Limb (tissue), 2 donors: Measurements from ENCODE around the gene CCDC12.

ENCODE experiments used
- DNase-seq, 2 donors: peaks; one replicate each; pipeline ENCODE4 v3.0.0-alpha.2; 2016; ENCODE audit errors: extremely low spot score in 2 of 2

Gene CCDC12

DNA sequence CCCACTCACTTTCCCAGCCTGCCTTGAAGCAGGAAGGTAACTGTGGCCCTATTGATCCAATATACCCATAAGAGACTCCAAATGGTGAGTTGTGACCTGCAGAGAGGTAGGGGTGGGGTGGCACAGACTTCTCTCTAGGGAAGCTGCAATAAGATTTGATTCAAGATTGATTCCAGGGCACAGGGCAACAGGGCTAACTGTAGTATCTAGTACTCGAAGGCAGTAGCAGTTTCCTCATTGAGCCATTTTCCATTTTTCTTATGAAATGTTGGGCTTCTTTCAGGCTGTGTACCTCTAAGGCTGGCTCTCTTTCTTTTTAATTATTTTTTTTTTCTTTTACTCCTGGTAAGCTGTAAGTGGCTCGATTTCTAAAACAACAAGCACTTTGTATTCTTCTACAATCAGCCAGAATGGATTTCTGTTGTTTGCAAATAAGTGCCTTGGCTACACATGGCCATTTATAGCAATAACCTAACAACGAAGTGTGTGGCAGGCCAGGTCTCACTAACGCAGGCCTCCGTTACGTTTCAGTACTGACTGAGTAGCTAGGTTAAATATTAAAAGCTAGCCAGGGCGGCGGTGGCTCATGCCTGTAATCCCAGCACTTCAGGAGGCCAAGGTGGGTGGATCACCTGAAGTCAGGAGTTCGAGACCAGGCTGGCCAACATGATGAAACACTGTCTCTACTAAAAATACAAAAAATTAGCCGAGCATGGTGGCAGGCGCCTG is 19.3 kb downstream of the CCDC12 start:
- no peak for DNase-seq

DNA sequence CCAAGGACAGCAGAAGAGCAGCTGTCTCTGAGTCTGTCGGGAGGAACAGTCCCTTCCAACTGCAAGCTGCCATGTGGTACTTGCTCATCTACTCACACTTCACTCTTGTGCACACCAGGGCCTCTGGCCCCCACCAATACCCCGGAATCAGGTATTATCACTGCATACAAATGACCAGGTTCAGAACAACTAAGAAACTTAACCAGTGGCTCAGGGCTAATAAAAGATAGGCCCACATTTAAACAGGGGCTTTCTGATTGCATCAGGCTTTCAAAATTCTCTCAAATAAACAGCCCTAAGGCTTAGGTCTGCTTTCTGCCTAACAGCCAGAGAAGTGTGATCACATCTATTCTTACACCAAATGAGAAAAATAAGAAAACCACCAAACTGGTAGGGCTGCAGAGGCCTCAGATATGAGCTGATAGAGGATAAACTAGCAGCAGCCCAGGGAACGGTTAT is 20.7 kb downstream of the CCDC12 start:
- no peak for DNase-seq

DNA sequence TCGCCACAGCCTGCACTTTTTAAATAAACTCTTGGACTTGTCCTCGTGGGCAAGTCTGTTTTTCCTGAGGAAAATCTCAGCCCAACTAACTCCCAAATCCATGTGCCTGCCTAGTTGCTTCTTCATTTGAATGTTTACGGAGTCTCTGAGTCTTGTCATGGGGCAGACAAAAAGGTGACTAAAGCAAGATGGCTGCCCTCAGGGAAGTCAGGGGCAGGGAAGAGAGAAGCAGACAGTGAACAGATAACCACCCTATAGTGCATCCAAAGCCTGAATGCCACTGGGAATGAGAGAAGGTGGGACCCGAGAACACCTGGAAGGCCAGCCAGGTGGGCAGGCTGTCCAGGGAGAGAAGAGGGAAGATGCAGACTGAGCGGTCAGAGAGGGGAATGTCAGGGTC is 21.4 kb downstream of the CCDC12 start:
- no peak for DNase-seq

DNA sequence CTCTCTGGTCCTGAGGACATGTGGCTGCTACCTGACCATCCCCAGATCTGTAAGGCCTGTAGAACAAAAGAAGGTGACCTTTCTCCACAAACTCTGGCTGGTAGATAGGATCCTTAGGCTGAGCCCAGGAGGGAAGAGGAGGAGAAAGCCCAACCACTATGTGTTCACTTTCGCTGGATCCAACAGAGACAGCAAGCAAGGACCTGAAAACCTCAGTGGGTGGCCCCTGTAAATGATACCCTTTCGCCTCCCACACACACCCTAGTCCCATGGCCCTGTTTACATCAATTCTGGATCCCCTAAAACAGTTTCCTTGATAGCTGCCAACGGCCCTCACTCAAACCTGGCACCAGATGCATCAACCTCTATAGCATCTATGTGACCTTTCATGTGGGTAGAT is 22.4 kb downstream of the CCDC12 start:
- no peak for DNase-seq

DNA sequence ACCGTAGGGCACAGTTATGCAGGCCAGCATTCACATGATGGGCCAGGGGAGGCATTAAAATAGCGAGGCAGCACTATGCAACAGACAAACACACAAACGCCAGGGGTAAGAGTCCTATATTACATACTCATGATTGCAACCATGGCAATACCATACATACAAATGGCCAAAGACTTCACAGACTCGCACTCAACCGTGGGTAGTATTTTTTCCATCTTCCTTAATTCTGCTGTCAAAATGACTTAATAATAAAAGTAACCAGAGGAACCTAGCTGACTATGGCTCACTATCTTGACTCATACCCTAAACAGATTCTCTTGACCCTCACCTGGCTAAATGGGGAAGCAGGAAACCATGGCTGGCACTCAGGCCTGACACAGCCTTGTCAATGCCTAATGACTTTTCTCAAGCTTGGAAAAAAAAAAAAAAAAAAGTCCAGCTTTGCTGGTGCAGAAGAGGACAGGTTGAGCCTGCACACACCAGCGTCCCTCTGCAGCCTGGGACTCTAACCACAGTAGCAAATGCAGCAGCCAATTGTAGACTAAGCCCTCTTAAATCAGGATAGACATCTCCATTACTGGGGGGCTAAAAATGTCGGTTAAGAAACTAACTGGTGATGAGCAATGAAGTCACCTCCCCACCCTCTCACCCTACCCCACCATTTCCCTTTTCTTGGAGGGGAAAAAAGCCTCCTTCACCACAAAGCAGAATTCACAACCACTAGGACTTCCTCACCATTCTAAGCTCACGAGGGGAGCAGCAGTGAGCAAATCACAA is 23.1 kb downstream of the CCDC12 start:
- DNase-seq, result no peak

DNA sequence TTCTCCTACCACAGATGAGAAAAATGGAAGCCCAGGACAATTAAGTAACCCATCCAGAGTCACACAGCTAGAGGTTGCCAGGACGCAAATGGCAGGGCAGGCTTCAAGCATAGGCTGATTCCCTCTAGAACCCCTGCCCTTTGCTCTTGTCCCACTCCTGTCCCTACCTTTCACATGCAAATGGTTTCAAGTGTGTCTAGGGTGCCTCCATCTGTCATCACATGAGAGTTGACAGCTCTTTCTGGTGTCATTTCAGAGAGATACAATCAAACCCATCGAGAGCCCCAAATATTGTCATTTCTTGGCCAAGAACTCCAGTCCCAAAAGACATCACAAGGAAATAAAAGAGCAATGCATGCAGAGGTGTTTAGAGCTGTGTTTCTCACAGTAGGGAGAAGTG is 23.7 kb downstream of the CCDC12 start:
- no peak for DNase-seq

DNA sequence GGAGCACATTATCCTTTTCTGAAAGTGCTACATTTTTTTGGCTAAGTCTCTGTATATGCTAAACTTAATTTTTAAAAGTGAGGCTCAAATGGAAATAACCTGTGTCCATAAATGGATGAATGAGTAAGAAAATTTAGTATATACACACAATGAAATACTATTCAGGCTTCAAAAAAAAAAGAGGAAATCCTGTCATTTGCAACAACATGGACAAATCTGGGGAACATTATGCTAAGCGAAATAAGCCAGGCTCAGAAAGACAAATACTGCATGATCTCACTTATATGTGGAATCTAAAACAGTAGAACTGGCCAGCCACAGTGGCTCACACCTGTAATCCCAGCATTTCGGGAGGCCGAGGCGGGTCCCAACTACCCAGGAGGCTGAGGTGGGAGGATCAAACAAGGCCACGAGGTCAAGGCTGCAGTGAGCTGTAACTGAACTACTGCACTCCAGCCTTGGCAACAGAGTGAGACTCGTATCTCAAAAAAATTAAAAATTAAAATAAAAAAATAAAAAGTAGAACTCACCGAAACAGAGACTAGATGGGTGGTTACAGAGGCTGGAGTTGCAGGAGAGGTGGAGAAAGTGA is 25.8 kb downstream of the CCDC12 start:
- DNase-seq, result no peak

DNA sequence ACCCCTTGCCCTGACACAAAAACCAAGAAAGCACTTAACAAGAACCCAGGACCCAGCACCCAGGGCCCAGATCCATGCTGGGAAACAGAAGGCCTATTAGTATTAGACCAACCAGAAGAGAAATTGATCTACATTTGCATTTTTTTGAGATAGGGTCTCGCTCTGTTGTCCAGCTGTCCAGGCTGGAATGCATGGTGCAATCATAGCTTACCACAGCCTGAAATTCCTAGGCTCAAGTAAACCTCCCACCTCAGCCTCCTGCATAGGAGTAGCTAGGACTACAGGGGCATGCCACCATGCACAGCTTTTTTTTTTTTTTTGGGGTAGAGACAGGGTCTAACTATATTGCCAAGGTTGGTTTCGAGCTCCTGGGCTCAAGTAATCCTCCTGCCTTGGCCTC is 26.4 kb downstream of the CCDC12 start:
- DNase-seq, result no peak

DNA sequence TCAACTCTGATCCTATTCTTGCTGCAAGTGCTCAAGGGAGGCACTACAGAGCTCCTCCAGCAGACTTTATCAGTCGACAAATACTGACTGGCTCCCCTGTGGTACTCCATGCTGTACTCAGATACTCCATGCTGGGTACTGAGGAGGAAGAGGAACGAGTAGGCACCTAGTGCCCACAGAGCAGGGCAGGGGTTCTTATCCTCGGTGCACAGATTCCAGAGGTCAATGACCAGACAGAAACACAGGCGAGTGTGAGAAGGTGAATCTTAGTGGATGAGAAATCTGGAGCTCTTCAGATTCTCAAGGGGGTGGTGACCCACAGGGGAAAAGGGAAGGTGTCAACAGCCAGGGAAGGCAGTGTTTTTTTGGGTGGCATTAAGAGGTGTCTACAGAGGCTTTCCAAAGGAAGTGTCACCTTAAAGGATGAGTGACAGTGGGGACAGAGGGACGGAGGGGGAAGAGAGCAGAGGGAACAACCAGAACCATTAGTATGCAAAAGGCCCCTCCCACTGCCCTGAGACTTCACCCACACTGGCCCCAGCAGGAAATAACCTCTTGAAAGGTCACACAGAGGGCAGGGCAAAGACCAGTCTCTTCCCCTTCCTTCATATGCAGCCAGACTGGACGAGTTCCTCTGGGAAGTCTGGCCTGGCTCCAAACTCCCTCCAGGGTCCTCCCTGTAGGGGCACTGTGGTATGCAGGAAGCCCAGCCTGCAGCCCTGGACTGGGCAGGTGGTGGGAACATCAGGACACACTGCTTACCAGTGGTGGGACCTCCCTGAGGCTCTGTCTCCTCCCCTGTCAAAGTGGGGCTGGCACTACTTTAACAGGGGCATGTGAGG is 27.5 kb downstream of the CCDC12 start:
- DNase-seq, result no peak

DNA sequence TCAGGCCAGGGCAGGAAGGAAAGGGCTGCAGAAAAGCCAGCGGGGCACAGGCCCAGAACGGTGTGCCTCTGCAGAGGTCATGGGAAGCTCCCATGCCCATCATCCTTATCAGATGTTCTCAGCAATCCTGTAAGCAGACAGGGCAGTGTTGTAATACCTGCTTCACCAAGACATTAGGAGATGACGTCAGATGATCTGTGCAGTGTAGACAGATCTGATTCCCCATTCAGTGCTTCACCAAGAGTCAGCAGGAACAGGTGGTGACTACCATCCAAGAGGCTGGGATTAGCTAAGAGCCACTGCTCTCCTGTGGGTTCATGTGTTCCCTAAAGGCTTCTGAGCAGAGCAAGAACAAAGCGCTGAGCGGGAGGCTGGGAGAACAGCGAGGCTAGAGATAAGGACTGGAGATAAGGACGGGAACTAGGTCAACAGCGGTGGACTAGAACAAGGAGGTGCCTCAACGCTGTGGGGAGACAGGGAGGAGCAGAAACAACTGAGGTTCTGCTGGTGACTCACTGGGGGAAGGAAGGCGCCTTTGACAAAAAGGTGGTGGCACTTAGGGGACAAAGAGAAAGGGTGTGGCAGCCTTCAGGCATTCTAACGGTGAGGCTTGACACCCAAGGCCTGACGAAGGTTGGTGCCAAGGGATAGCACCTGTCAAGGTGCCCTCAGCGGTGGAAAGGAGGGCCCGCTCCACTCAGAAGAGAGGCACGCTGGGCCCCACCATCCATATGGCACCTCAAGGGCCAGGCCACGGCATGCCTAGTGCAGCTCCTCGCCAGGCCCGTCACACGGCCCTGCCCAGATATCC is 28.4 kb downstream of the CCDC12 start:
- DNase-seq, result no peak

DNA sequence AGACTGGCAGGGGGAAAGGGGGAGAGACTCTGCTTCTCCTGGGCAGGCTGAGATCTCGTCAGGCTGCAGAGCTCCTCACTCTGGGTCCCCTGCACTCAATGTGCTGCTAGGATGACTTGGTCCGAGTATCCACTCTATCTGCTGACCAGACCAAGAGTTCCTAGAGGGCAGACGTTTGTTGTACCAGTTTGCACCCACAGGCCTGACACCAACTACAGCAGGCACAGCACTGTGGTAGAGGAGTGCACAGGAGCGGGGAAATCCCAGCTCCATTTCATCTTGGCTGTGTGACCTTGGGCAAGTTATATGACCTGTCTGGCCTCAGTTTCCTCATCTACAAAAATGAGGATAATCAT is 29.0 kb downstream of the CCDC12 start:
- DNase-seq, result no peak

DNA sequence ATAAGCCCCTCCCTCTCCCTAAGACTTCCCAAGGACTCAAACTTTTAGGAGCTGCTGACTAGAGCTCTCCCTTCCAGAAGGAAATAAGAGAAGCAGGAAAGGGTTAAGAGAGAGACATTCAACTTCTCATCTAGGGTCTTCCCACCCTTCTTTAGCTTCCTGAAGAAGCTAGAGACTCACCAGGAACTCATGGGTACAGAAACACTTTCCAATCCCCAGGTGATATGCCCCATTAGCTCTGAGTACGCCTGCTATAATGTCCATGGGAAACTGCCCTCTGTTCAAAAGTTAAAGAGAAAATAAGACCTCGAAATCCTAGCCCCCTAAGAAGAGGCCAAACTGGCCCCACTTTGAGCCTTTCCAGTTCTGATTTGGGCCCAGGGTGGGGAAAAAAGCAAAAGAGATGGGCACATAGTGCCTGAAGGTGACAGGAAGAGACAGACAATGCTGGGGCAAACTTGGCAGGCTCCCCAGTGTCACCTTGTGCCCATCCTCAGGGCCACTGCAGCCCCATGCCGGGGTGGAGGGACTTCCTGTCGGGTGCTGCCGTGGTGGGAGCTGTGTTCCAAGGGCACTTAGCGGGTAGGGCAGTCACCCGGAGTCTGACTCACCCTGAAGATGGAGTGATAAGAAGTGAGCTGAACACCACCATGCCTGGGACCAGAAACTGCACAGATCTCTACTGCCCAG is 29.5 kb downstream of the CCDC12 start:
- no peak for DNase-seq

DNA sequence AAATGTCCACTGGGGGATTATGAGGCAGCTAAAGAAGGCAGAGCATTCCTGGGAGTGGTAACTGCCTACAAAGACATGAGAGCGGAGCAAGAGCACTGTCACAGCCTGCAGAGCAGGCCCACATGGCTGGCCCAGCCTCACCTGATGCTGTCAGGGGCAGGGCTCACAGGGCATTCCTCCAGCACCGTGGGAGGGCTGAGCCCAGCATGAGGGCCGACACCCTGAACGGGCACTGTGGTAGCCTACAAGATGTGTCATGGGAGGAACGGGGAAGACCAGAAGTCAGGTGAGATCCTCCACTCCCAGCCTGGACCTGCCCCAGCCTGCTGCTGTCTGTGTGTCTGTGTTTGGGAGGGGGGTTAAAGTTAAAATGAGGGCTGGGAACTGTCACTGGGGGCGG is 30.1 kb downstream of the CCDC12 start:
- no peak for DNase-seq

DNA sequence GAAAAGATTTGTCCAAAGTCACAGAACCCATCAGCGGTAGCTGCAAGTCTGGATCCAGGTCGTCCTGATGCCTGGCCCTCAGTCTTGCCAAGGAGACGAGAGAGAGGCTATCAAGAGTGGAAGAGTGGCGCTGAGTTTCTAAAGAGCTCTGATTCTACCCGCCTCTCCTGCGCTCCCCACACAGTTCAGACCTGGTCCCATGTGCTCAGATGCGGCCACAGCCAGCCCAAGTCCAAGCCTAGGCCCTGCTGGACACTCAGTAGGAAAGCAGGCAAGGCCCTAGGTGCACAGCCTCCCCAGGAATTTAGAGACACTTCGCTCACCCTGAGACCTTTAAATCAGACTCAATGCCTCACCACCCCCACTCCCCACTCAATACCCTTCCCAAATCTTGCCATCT is 32.4 kb downstream of the CCDC12 start:
- no peak for DNase-seq

DNA sequence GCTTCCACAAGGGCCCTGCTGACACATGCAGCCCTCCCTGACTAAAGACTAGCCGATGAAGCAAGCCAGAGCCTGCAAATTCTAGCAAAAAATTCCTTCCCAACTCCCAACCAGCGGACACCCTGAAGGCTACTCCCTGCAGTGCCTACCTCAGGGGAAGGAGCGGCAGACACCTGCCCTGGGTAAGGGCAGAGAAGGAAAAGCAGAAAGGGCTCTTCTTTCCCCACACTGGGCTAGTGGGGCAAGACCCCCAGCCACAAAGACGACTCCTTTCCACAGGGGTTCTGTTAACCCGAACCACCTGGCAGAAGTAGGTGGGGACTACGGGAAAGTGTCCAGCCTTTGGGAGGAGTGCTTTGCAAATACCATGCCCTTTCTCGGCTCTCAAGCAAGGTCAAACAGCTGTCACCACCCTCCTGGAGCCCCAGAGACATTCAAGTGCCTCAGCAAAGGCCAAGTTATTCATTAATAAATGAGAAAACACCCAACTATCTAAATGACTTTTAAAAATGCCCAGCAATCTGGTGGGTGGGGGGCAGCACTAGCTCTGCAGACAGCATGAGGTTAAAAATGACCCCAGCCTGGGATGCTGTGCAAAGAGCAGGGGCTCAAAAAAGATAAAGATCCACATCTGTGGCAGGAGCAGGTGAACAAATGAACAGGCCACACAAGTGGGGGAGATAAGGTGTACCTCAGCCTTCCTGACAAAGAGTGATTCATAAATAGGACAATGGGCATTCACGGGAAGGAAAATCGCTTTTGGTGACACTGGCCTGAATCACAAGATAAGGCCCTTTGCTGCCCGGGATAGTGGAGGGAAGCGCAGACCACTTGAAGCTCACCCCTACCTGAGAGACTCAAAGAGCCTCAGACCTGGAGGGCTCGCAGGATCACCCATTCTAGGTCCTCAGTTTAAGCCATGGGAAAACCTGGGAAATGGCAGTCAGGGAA is 33.0 kb downstream of the CCDC12 start:
- no peak for DNase-seq

DNA sequence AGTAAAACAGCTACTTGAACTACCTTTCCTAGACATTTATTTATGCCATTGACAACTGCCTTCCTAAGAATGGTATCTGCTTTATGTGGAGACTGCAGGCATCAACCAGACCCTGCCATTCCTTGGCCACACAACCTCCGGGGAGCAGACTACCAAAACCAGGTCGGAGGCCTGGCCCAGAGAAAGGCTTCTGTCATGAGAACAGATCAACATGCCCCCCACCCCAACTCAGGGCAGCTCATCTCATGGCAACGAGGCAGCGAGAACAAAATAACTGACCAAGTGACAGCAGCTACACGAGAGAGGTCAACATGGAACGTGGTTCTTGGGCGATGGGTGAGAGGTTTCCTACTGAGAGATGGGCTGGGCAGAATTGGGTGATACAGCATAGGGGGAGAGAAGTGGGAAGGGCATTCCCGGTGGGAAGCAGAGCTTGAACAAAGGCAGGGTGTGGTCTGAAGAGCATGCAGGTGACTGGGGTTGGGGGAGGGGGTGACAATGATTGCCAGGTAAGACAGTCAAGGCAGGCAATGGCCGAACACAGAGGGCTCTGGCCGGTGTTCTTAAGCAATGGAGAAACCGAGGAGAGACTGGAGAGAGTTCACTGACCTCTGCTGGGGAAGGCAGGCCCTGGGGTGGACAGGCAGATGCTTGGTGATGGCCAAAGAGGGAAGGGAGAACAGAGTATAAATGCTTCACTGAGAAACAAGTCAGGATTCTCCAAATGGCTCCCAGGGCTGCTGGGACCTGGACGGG is 33.9 kb downstream of the CCDC12 start:
- no peak for DNase-seq

DNA sequence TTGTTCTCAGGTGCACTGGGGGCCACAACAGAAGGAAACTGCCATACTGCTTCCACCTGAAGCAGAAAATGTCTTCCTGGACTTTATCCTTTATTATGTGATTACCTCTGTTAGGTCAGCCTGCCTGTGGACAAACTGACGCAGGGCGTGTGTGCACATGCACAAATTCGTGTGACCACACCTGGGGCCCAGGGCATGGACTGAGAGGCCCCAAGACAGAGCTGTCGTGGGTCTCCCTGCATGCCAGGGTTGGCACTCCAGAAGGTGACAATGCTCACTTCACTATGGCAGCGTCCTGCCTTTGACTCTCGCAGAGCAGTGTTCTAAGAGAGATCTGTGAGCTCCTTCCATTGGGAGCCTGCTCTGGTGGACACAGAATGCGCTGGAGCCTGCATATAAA is 34.5 kb downstream of the CCDC12 start:
- DNase-seq, result no peak
